Stimulated activated CD8-positive, alpha-beta memory T cell treated with anti-CD3 and anti-CD28 coated beads, Interleukin-2, amount 100 ng/mL, for 48 hours (primary cell): ENCODE measurements around the gene PRKAG2.
"Not testable (repeated sequence)": the region's sequence is repeated elsewhere in the genome, so short reads cannot be mapped to it uniquely, and the experiment has no call there.

Source experiments
- DNase-seq, 2 donors: peaks; one replicate each; pipeline ENCODE4 v3.0.0-alpha.2; 2020; ENCODE audit warnings: low read depth in 2 of 2

Gene PRKAG2

DNA sequence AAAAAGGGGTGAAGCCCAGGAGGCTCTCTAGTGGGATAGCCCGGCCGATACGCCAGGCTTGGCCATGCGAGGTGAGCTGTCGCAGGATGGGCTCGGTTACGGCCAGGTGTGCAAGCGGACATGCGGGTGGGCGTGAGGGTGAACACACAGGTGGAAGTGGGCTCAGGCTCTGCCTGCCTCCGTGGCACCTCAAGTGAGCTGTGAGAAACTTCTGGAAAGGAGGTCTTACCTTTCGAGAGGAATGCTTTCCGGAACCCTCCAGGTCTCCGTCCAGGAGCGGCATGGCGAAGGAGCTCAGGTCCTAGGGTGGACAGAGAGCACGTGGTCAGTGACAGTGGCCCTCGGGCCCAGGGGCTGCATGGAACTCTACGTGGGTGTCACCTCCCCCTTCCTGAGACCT is 90.7 kb downstream of the PRKAG2 start:
- DNase-seq, result no peak

DNA sequence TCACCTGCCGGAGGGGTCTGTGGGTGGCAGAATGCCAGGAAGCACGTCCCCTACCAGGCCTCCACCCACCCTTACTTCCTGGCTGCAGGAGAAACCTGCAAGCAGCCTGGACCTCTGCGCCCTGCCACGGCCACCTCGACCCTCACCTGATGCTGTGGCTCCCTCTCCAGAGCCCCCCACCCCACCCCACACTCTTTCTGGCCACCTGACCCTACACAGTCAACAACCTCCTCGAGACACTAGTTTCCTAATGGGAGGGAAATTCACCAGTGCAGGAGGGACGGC is 91.3 kb downstream of the PRKAG2 start:
- no peak for DNase-seq

DNA sequence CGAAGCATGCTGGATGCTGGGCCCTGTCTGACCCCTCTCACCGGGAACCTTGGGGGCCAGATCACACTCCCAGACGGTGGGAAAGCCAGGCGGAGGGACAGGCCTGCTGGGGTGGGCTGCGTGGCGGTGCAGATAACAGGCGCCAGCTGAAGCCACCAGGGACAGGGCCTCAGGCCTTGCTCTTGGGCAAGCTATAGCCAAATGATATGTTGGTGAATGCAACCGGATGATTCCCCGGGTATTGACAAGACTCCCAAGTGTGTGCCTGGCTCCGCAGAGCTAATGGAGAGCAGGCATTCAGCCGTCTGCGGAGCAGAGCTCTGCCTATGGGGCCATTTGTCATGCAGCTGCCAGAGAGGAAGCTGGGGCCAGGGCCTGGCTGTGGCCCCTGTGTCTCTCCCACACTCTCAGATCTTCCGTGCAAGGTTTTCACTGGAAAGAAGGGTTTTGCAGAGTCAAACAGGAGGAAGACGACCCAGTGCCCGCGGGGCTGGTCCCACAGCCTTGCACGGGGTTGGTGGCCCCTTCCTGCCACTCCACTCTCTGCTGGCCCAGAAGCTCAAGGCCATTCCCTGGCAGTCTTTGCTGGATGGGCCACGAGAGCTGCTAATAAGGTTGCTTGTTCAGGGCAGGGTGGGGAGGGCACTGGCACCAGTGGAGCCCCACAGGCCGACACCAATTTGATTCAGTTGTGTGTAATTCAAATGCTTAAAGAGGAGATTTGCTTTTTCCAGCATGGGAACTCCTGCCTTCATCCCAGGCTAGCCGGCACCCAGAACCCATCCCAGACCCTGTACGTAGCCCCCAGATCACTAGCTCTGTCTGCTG is 91.8 kb downstream of the PRKAG2 start:
- DNase-seq, result no peak

DNA sequence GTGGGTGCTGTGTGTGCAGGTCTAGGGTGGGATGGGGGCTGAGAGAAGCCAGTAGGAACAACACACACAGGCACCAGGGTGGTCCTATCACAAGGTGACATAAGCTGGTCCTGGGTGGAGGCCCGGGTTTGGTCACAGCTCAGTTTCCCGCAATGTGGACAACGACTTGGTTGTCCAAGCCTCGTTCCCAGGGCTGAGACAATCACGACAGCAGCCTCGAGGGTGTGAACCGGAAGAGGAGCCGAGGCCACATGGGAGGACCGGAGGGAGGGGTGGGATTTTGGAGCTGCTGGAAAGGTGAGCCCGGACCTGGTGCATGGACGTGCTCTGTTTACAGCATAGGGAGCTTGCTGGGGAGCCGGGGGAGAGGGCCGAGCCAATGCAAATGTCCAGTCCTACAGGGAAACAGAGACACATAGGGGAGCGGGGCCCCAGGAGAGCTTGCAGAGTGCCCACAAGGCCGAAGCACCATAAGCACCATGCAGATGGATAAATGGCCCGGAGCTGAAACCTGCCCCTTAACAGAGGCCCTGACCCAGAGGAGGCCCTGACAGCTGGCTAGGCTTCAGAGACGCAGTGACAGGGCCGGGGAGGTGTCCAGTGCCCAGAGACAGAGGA is 92.8 kb downstream of the PRKAG2 start:
- no peak for DNase-seq

DNA sequence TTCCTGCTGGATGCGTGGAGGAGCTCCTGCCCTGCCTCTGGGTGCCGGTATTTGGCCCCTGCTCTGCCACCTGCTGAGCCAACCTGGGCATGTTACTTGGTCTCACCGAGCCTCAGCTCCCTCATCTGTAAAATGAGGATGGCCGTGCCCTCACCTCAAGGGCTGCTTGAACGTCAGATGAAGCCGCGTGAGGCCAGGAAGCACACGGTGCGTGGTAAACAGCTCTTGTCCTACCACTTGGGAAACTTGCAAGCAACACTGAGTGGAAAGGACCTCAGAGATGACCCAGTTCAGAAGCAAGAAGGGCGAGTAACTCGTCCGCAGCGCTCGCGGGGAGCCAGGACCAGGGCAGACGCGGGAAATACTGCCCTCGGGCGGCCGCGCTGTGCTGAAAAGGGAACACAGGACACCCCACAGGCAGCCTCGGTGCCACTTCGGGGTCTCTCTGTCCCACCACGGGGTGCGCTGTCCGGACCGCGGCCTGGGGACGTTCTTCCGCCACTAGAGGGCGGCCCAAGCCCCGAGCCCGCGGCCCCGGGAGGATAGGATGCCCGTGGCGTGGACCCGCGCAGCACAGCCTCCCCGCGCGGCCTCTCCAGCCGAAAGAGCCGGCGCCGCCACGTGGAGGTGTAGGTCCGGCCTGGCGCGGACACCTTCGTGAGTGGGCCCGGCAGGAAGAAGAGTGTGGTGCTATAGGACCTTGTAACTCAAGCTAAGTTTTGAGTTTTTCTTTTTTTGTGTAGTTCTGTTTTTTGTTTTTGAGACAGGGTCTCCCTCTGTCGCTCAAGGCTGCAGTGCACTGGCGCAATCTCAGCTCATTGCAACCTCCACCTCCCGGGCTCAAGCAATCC is 94.1 kb downstream of the PRKAG2 start:
- peak; percentile 71 to 73 for DNase-seq

DNA sequence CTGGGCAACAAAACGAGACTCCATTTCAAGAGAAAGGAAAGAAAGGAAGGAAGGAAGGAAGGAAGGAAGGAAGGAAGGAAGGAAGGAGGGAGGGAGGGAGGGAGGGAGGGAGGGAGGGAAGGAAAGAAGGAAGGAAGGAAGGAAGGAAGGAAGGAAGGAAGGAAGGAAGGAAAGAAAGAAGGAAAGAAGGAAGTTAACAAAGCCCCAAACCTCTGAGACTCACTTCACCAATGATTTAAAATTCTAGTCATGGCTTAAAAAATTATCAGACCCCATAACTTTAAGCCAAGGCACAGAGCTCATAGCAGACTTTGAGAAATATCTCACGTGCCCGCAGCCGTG is 94.7 kb downstream of the PRKAG2 start:
- DNase-seq, result not testable (repeated sequence)

DNA sequence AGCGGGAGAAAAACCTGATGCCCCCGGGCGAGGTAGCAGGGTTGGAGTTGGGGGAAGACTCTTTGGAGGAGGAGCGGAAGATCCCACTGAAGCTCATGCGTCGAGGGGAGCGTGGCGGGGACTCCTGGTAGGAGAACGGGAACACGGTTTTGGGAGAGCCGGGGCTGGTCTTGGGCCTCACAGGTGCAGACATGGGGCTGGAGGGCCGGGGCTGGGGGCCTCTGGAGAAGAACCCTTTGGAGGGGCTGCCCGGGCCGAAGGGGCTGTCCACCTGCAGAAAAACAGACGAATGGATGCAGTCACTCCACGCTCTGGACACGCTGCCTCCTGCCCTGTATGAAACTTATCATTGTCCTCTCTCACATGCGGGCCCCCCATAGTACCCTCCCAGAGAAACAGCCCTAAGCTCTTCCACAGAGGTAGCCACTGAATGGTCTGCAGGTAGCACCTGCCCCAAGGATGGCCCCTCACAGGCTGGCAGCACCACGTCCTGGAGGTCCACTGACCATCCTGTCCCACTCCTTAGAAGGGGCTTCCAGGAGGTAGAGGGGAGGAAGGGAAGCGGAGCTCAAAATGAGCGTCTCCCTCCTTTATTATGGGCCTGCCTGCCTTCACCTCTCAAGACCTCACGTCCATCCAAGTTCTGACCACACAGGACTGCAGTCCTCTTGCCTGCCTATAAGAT is 95.6 kb downstream of the PRKAG2 start:
- no peak for DNase-seq

DNA sequence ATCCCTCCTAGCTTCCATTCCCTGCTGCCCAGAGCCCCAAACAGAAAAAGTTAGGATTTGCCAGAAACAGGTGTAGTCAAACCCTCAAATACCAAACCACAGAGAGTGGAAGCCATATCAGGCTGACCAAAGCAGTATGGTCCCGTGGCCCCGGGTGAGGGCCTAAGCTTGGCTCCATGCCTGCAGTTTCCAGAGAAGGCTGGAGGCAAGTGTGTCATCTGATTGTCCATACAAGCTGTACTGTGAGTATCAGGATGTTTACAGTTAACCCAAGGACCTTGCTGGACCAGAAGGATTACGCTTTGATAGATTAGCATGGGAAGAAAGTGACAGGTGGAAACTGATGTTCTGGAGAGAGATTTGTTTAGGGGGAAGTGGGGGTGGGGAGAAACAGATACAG is 96.3 kb downstream of the PRKAG2 start:
- DNase-seq, result no peak

DNA sequence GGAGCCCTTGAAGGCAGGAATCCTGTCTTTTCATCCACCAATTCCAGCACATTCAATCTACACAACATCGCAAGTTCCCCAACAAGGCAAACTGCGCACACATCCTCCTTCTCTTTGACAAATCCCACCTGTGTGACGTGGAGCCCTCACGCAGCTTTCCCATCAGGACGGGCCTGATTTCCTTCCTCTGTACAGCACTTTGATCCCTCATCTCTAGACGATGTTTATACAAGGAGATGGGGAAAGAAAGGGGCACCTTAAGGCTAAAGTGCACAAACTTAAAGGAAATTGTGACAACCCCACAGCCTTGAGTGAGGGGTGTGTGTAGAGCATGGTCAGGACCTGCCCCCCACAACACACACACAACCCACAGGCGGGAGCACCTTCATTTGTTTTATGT is 97.2 kb downstream of the PRKAG2 start:
- no peak for DNase-seq

DNA sequence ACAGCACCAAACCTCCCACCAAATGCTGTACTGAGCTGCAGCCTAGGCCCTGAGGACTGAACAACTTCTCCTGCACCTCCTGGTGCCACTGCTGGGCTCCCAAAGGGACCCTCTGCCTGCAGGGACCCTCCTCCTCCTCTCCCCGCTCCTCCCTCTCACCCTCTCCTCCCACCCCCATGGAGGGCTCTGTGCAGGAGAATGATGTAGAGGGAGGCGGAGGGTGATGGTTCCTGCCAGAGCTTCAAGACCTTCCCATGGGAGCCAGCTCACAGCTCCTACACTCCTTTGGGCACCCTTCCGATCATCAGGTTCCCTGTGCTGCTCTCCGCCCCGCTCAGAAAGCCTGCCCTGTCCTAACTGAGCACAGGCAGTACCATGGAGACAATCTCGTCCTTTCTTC is 97.7 kb downstream of the PRKAG2 start:
- no peak for DNase-seq

DNA sequence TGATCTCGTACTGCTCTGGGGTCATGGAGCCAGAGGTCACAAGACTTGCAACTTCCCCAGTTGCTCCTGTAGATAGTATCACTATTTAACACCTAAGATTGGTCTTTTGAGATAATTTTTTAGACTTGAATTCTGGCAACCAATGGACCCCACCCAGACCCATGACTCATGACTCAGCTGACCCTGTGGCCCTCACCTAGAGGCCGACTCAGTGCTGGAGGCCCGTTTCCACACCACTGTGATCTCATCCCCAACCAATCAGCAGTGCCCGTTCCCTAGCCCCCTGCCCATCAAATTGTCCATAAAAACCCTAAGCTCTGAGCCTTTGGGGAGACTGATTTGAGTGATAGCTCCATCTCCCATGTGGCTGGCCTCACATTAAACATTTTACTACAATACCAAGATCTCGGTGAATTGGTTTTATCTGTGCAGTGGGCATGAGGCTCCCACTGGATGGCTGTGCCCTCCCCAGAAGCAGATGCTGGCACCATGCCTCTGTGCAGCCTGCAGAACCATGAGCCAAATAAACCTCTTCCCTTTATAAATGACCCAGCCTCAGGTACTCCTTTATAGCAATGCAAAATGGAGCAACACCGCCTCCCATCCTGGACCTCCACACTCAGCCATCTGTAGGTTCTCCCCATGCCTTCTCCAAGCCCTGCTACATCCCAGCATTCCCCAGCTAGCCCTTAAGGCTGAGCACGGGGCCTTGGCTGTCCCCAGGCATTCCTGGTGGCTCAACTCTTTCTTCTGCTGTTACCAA is 98.8 kb downstream of the PRKAG2 start:
- no peak for DNase-seq

DNA sequence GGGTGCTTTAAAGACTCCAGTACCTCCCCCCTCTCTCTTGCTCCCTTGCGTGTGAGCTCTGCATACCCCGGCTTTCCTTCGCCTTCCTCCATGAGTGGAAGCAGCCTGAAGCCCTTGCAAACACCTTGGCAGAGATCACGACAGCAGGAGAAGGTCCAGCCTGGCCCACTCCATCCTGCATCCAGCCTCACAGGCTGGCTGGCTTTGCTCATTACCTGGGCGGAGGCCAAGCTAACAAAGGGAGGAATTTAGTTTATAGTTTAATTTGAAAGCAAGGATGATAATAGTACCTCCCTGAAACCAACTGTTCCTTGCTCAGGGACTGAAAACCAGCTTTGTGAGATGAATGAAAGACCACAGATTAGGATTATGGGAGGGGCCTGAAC is 99.4 kb downstream of the PRKAG2 start:
- no peak for DNase-seq

DNA sequence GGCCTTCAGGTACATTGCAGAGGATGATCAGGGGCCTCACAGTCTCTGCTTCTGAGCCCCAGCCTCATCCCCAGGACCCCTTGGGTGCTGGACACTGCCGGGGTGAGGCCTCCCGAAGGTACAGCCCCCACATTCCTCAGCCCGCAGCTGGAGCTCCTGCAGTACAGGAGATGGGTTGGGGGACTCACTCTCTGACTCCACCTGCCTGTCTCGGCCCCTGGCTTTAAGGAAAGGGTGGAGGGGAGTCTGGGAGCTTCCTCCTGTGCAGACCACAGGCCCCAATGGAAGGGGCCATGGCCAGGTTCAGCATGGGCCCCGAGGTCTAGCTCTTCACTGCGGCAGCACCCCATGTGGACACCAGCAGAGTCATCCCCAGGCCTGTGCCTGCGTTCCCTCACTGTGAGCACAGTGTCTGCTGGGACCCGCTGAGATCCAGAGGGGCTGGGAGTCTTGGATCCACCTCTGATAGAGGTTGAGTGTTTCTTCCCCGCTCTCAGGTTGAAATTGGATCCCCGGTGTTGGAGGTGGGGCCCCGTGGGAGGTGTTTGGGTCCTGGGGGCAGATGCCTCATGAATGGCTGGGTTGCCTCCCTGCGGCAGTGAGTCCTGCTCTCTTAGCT is 99.9 kb downstream of the PRKAG2 start:
- DNase-seq, result no peak

DNA sequence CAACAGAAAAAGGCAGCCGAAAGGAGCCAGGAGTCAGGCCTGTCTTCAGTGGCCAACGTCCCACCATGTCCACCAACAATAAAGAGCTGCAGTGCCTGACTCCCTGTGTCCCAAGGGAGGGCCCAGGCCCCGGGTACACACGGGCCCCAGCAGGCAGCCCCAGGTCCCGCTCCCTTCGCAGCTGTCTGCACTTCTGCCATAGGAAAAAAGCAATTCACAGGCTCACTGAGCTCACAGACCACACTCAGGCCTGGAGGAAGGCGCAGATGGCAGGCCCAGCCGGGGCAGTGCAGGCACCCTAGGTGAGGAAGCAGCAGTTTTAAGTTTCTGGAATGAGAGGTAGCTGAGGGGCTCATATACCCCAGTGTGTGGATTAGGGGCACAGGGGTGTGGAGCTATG is 100.5 kb downstream of the PRKAG2 start:
- no peak for DNase-seq

DNA sequence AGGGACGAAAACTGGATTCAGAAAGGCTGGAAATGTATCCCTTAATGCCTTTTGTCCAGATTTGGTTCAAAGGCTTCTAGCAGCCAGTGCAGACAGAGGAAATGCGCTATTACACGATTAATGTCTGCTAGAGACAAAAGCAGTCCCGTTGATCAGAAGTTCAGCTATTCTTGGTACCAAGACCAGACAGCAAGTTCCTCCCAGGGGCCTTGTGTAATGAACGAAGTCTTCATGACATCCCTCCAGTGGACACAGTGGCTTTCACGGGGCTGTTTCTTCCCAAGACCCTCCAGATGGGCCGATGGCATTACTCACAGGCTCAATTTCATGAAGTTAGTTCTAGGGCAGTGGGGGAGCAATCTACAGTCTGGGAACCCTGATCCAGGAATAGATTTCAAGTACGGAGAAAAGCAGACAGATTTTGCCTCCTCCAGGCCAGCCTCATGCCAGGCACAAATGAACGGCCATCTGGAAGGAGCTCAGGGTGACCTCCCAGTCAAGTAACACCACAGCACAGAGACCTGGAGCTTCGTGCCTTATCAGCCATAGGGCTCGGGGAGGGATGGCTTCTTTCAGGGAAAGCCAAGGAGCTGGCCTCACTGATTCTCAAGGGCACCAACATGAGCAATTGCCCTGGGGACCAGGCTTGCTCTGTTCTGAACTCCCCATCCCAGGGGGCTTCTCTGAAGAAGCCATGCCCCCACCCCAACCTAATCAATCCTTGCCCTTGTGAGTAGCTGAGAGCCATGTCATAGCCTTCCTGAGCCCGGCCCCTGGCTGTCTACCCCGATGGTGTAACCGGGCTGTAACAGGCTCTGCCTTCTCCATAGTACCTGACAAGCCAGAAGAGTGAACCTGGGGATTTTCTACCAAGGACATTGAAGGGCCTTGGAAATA is 101.1 kb downstream of the PRKAG2 start:
- no peak for DNase-seq

DNA sequence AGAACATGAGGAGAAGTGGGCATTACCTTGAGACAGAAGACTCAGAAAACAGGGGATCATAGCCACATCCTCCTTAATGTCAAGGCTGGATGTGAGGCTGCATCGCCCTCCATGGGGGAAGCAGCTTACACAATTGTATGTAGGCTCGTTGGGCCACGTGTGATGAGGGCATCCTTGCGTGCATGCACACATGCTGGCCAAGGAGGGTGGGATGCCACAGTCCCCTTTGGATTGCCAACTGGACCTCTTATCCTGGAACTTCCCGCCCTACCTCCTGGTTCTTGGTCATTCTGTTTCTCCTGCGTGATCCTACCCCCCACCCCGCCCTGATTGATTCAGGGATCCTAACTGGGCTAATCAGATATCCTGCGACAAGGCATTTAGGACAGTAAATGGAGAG is 102.0 kb downstream of the PRKAG2 start:
- no peak for DNase-seq

DNA sequence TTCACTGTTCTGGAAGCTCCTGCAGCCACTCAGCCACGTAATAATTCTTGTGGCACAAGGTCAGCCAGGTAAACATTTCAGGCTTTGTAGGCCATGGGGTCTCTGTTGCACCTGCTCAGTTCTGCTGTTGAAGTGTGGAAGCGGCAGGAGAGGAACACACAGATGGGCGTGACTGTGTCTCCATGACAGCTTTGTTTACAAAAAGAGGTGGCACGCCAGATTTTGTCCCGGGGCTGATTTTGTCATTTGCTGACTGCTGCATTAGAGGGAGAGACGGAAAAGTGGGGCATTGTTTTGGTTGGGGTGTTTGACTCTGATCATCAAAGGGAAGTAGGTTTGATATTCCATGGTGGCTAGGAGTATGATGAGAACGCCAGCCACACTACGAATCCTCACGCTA is 103.1 kb downstream of the PRKAG2 start:
- no peak for DNase-seq

DNA sequence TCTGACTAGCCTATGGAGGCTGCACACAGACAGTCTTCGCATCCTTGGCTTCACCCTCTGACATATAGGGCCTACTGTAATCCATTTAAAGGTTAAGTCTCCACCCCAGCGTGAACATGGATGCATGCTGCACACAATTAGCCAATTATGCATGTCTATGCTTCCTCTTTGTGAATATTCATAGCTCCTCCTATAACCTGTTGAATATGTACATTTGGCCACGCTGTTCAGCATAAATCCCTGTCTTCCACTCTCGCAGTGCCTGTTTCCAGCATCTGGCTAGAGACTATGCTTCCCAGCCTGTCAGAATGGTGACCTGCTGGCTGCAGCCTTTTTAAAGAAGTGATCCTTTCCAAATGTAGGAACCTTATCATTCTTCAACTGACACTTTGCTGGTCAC is 106.7 kb downstream of the PRKAG2 start:
- DNase-seq, result no peak

DNA sequence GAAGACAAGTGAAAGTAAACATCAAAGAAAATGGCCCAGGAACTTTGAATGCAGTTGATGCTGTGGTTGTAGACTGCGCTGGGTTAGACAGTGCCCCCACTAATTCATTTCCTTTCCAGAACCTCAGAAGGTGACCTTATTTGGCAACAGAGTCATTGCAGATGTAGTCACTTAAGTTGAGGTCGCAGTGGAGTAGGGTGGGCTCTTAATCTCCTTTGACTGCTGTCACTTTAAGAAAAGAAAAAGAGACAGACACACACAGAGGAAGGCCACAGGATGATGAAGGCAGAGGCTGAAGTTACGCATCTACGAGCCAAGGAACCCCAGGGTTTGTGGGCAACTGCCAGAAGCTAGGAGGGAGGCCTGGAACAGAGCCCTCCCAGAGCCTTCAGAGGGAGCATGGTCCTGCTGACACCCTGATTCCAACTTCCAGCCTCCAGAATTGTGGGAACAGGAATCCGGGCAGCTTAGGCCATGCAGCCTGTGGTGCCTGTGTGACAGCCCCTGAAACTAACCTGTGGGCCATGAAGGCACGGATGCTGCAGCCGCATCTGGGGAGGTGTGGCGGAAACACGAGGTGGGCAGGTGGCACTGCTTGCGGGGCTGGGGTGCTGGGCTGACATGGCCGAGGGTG is 107.6 kb downstream of the PRKAG2 start:
- peak in 1 of 2 donors; percentile 29 for DNase-seq

DNA sequence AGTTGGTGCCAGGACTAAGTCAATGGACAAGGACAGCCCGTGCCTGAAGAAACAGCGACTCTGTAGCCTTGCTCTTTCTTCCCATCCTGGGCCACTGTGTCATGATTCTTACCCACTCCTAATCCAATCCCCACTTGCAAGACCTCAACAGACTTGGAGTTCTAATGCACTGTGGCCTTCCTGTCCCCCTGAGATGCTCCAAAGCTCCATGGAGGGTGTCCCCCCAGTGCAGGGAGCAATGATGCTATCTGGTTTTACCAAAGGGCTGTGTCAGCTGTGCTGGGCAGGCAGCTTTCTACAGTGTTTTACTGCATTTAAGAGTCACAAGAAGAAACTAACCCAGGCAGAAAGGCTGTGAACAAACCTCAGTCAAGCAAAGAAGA is 108.1 kb downstream of the PRKAG2 start:
- DNase-seq, result no peak
